GM23338 (cell line): Measurements from ENCODE around the gene MED19. TPM values are rescaled to one million over a fixed set of nuclear protein-coding genes. Genes with fewer than 3 reads are reported as not detected.

Experiments used
- ATAC-seq: fragments of 200-7000 bp; cut with Tn5 transposase; 3 replicates; pipeline ENCODE4 v1.9.1; 2020
- DNase-seq: peaks from one replicate; pipeline ENCODE4 v3.0.0-alpha.2; 2015; ENCODE audit warnings: low spot score
- H2AFZ ChIP-seq: fragments of 200-600 bp; sonication (generic); 2 replicates; pipeline ENCODE4 v1.8.0; 2016; ENCODE audit warnings: antibody characterized with exemption, mild to moderate bottlenecking, moderate library complexity
- H3F3A ChIP-seq: fragments of 200-600 bp; sonication (generic); replicated peaks from 2 replicates; pipeline ENCODE4 v1.8.0; 2017; ENCODE audit warnings: antibody characterized with exemption, mixed run types, low read depth
- H3K27ac ChIP-seq: fragments of 200-600 bp; sonication (generic); 2 replicates; pipeline ENCODE4 v1.6.1; 2016; ENCODE audit warnings: low read depth
- H3K27me3 ChIP-seq: fragments of 200-600 bp; sonication (generic); 2 replicates; pipeline ENCODE4 v1.8.0; 2016; ENCODE audit warnings: mild to moderate bottlenecking, mixed run types, moderate library complexity; ENCODE audit not compliant: insufficient read depth
- H3K36me3 ChIP-seq: fragments of 200-600 bp; sonication (generic); 2 replicates; pipeline ENCODE4 v1.8.0; 2016; ENCODE audit warnings: mild to moderate bottlenecking; ENCODE audit not compliant: insufficient read depth
- H3K4me1 ChIP-seq: fragments of 200-600 bp; sonication (generic); 2 replicates; pipeline ENCODE4 v1.8.0; 2016; ENCODE audit warnings: mild to moderate bottlenecking, moderate library complexity; ENCODE audit not compliant: insufficient read depth
- H3K4me2 ChIP-seq: fragments of 200-600 bp; sonication (generic); 2 replicates; pipeline ENCODE4 v1.7.1; 2017; ENCODE audit warnings: mixed run types
- H3K4me3 ChIP-seq: fragments of 200-600 bp; sonication (generic); 2 replicates; pipeline ENCODE4 v1.6.1; 2016; ENCODE audit warnings: mixed run types
- H3K79me2 ChIP-seq: fragments of 200-600 bp; sonication (generic); replicated peaks from 2 replicates; pipeline ENCODE4 v1.8.0; 2017; ENCODE audit warnings: mild to moderate bottlenecking; ENCODE audit not compliant: insufficient read depth
- H3K9me2 ChIP-seq: fragments of 200-600 bp; sonication (generic); 2 replicates; pipeline ENCODE4 v1.8.0; 2017; ENCODE audit not compliant: insufficient read depth
- H4K20me1 ChIP-seq: fragments of 200-600 bp; sonication (generic); replicated peaks from 2 replicates; pipeline ENCODE4 v1.8.0; 2017; ENCODE audit warnings: mild to moderate bottlenecking; ENCODE audit not compliant: insufficient read depth
- H3K27ac Mint-ChIP-seq: 2 replicates; pipeline ENCODE4 v1.8.0; 2020; ENCODE audit warnings: inconsistent platforms, mild to moderate bottlenecking, moderate library complexity, mixed read lengths
- H3K27me3 Mint-ChIP-seq: 3 replicates; pipeline ENCODE4 v1.8.0; 2022; ENCODE audit warnings: low read depth, mild to moderate bottlenecking, moderate library complexity, mixed read lengths, inconsistent platforms; ENCODE audit not compliant: insufficient read depth, poor library complexity
- H3K36me3 Mint-ChIP-seq: 3 replicates; pipeline ENCODE4 v1.8.0; 2021; ENCODE audit warnings: low read depth, mild to moderate bottlenecking, inconsistent platforms, moderate library complexity, mixed read lengths
- H3K4me1 Mint-ChIP-seq: 3 replicates; pipeline ENCODE4 v1.8.0; 2020; ENCODE audit warnings: mild to moderate bottlenecking, inconsistent platforms, mixed read lengths
- H3K4me3 Mint-ChIP-seq: 3 replicates; pipeline ENCODE4 v1.8.0; 2021; ENCODE audit warnings: moderate library complexity, mild to moderate bottlenecking, inconsistent platforms, mixed read lengths
- H3K9me3 Mint-ChIP-seq: 3 replicates; pipeline ENCODE4 v1.8.0; 2020; ENCODE audit warnings: moderate library complexity, mild to moderate bottlenecking, inconsistent platforms, mixed read lengths
- CREB1 ChIP-seq: fragments of 250-450 bp; sonication (Bioruptor Pico); IDR thresholded peaks from 2 replicates; pipeline ENCODE4 v1.5.0; 2020; ENCODE audit warnings: low read depth, mild to moderate bottlenecking, moderate library complexity
- CTCF ChIP-seq, 2 experiments: fragments of 200-600 bp in 1 of 2; sonication (generic) in 1 of 2; conservative IDR thresholded peaks; 2 replicates each; pipeline versions ENCODE4 v1.5.1 to v1.6.1; 2016 to 2017; ENCODE audit warnings: antibody characterized with exemption in 2 of 2, low read depth in 2 of 2, mild to moderate bottlenecking in 2 of 2, moderate library complexity in 1 of 2
- POLR2AphosphoS5 ChIP-seq: IDR thresholded peaks from 2 replicates; pipeline ENCODE4 v1.6.1; 2016; ENCODE audit warnings: antibody characterized with exemption, low read depth
- REST ChIP-seq: IDR thresholded peaks from one replicate; pipeline ENCODE4 v1.6.1; 2018; ENCODE audit warnings: antibody characterized with exemption; ENCODE audit not compliant: unreplicated experiment
- STAT1 ChIP-seq: IDR thresholded peaks from one replicate; pipeline ENCODE4 v1.6.1; 2016; ENCODE audit warnings: antibody characterized with exemption; ENCODE audit not compliant: unreplicated experiment
- ZNF462 ChIP-seq: fragments of 250-450 bp; sonication (Bioruptor Pico); IDR thresholded peaks from 2 replicates; pipeline ENCODE4 v1.5.0; 2020; ENCODE audit warnings: mild to moderate bottlenecking, moderate library complexity
- polyA plus RNA-seq: library from polyadenylated mRNA; unstranded; fragments of >200 nt; fragmentation: Nextera tagmentation; extraction: Ambion mirVana; gene quantifications from 2 replicates; pipeline ENCODE4 v1.2.1, GENCODE V29; 2016
- total RNA-seq: library from RNA; depleted of rRNA; stranded (reverse); fragments of >200 nt; shearing (Covaris generic); gene quantifications from 2 replicates; pipeline ENCODE4 v1.2.3, GENCODE V29; 2014

The MED19 gene
- total and polyA plus RNA-seq, 2 experiments from 2014 or later: 17.7 to 64.9 TPM

- no peak overlapping the region for H3K4me3 ChIP-seq
- H3F3A ChIP-seq: peaks cover 28% of the 10 kb centered on the region
- no peaks in the 10 kb centered on the region for H3K27me3 ChIP-seq
- H2AFZ ChIP-seq: no peak overlapping the region
- no peaks in the 10 kb centered on the region for H4K20me1 ChIP-seq
- H3K36me3 ChIP-seq: peaks cover 14% of the 10 kb centered on the region
- H3K27ac ChIP-seq: peak overlapping the region; percentile 19; the same call in 1 of the 2 replicates
- H3K27ac Mint-ChIP-seq: no peak overlapping the region
- no peak overlapping the region for H3K4me2 ChIP-seq
- no peaks in the 10 kb centered on the region for H3K9me2 ChIP-seq
- TF ChIP-seq STAT1: no peak
- no peak for TF ChIP-seq POLR2AphosphoS5
- TF ChIP-seq CREB1: no peak
- no peak for TF ChIP-seq REST
- TF ChIP-seq CTCF (conservative IDR thresholded peaks at IDR 0.05; ENCODE audit: low read depth in 2 of 2): no peak
- TF ChIP-seq ZNF462: no peak
- H3K79me2 ChIP-seq: peaks cover 21% of the 10 kb centered on the region
- H3K4me3 Mint-ChIP-seq: no peak overlapping the region
- DNase-seq (no peak), ATAC-seq (no peak)
- H3K36me3 Mint-ChIP-seq: peaks cover 48% of the 10 kb centered on the region
- no peaks in the 10 kb centered on the region for H3K9me3 Mint-ChIP-seq
- peaks cover 9% of the 10 kb centered on the region for H3K4me1 ChIP-seq
- peaks cover 18% of the 10 kb centered on the region for H3K27me3 Mint-ChIP-seq
- peaks cover 18% of the 10 kb centered on the region for H3K4me1 Mint-ChIP-seq
Measured at GRCh38 chr11:57744357-57744756, 32.3 kb upstream of the MED19 start.
